GM12878 (cell line): ENCODE results near the gene S1PR1. TPM values are rescaled to one million over a fixed set of nuclear protein-coding genes. Genes with fewer than 3 reads are reported as not detected.

ENCODE experiments used
- ATAC-seq: fragments of 200-7000 bp; cut with Tn5 transposase; 3 replicates; pipeline ENCODE4 v1.9.1; 2020; ENCODE audit warnings: mild to moderate bottlenecking, moderate library complexity
- BruUV-seq: library from RNA; stranded (reverse); fragments of 400-500 nt; replicated peaks from 2 replicates; lab custom pipeline; 2021; lab: Mats Ljungman, UMichigan
- CTCF ChIA-PET: fragments of 300-600 bp; sonication (Branson Sonifier 250); formaldehyde crosslinking; extraction: SDS; loops from one replicate; lab custom pipeline; 2021; ENCODE audit warnings: inconsistent platforms; lab: Yijun Ruan, JAX
- POLR2A ChIA-PET: fragments of 350-600 bp; formaldehyde crosslinking; extraction: SDS; loops from one replicate; lab custom pipeline; 2021; ENCODE audit warnings: inconsistent platforms; lab: Charles Lee
- RAD21 ChIA-PET: fragments of 300-600 bp; sonication (Branson Sonifier 250); formaldehyde crosslinking; loops from one replicate; lab custom pipeline; 2023; ENCODE audit warnings: antibody characterized with exemption; ENCODE audit not compliant: unreplicated experiment; lab: Charles Lee
- SMC1A ChIA-PET: fragments of 300-600 bp; sonication (Branson Sonifier 250); formaldehyde crosslinking; loops from one replicate; lab custom pipeline; 2023; ENCODE audit not compliant: unreplicated experiment, uncharacterized antibody; lab: Charles Lee
- DNase-seq: peaks from one replicate; pipeline ENCODE4 v3.0.0-alpha.2; 2011; ENCODE audit warnings: low read depth, low spot score
- FAIRE-seq: peaks from 3 replicates; lab custom pipeline; 2011; peaks lifted over from hg19 to GRCh38; lab: Jason Lieb, UNC
- H2AFZ ChIP-seq: 2 replicates; pipeline ENCODE4 v1.6.0; 2011; ENCODE audit warnings: low read depth, low read length, control low read depth; ENCODE audit not compliant: control insufficient read depth
- H3K27ac ChIP-seq: 2 replicates; pipeline ENCODE4 v1.5.1; 2011; ENCODE audit warnings: control low read depth; ENCODE audit not compliant: control insufficient read depth, insufficient read depth
- H3K27me3 ChIP-seq, 2 experiments: replicated peaks in 1 of 2; 2 replicates each; pipeline versions ENCODE4 v1.6.0 to v1.6.1; 2011; ENCODE audit warnings: low read length in 1 of 2; ENCODE audit not compliant: control insufficient read depth in 2 of 2, insufficient read depth in 2 of 2
- H3K36me3 ChIP-seq, 2 experiments: 2 replicates each; pipeline ENCODE4 v1.5.1; 2011; ENCODE audit warnings: low read length in 1 of 2; ENCODE audit not compliant: control insufficient read depth in 2 of 2, insufficient read depth in 2 of 2
- H3K4me1 ChIP-seq: 2 replicates; pipeline ENCODE4 v1.6.1; 2011; ENCODE audit warnings: mild to moderate bottlenecking, low read length, moderate library complexity, mixed read lengths; ENCODE audit not compliant: control insufficient read depth, insufficient read depth
- H3K4me2 ChIP-seq: 2 replicates; pipeline ENCODE4 v1.6.0; 2011; ENCODE audit warnings: control low read depth; ENCODE audit not compliant: control insufficient read depth, insufficient read depth
- H3K4me3 ChIP-seq: fragments of 200-600 bp; sonication (generic); 2 replicates; pipeline ENCODE4 v1.5.1; 2016
- H3K79me2 ChIP-seq: 2 replicates; pipeline ENCODE4 v1.6.0; 2011; ENCODE audit warnings: low read length; ENCODE audit not compliant: control insufficient read depth, insufficient read depth
- H3K9ac ChIP-seq: 2 replicates; pipeline ENCODE4 v1.8.0; 2011; ENCODE audit warnings: low read length, control low read depth, mixed read lengths; ENCODE audit not compliant: control insufficient read depth, insufficient read depth
- H3K9me3 ChIP-seq: replicated peaks from 3 replicates; pipeline ENCODE4 v1.5.1; 2011; ENCODE audit warnings: mild to moderate bottlenecking, low read length; ENCODE audit not compliant: control insufficient read depth, insufficient read depth
- H4K20me1 ChIP-seq: 2 replicates; pipeline ENCODE4 v1.6.0; 2011; ENCODE audit not compliant: control insufficient read depth, insufficient read depth
- E2F8 ChIP-seq: fragments of 450-650 bp; IDR thresholded peaks from 2 replicates; pipeline ENCODE4 v1.6.1; 2018; ENCODE audit warnings: mild to moderate bottlenecking, low read depth, moderate library complexity; ENCODE audit not compliant: partially characterized antibody
- ZSCAN29 ChIP-seq: fragments of 450-650 bp; IDR thresholded peaks from 2 replicates; pipeline ENCODE4 v1.6.1; 2017; ENCODE audit warnings: mild to moderate bottlenecking, moderate library complexity
- WGBS: methylation state at CpG from one replicate; pipeline ENCODE4 v1.1.6; 2016; ENCODE audit warnings: low lambda C conversion rate; ENCODE audit not compliant: insufficient replicate concordance, insufficient coverage; ENCODE audit errors: missing lambda C conversion rate; 5-methylcytosine and 5-hydroxymethylcytosine counted together
- in situ Hi-C: fragments of 300-500 bp; cut with MboI; formaldehyde crosslinking; loops from 9 replicates; pipeline ENCODE4 v1.14.3; 2018; ENCODE audit warnings: mixed read lengths
- intact Hi-C: fragments of 100-400 bp; cut with micrococcal nuclease; formaldehyde crosslinking; loops from one replicate; pipeline ENCODE4 v1.14.2; 2022; ENCODE audit not compliant: unreplicated experiment
- polyA plus RNA-seq, 11 experiments: library from polyadenylated mRNA; depleted of rRNA in 4 of 11; unstranded in 6 of 11; stranded (reverse) in 5 of 11; fragments of >200 nt; fragmentation: Nextera tagmentation in 4 of 11; fragmentation: Illumina TruSeq in 1 of 11; extraction: Ambion mirVana in 4 of 11; extraction: Trizol in 1 of 11; gene quantifications; 1 replicate in 1 of 11; 2 replicates in 10 of 11; pipeline versions ENCODE4 v1.2.1 to v1.2.3, GENCODE V29; 2011 to 2016; ENCODE audit warnings: inconsistent platforms in 2 of 11, missing spikeins in 2 of 11, low read depth in 1 of 11
- total RNA-seq, 4 experiments: library from RNA; depleted of rRNA in 3 of 4; stranded (reverse); fragments of >200 nt in 3 of 4; fragmentation: Illumina TruSeq in 1 of 4; extraction: Trizol in 1 of 4; gene quantifications; 2 replicates each; pipeline versions ENCODE4 v1.2.1 to v1.2.3, GENCODE V29; 2013 to 2021

S1PR1 gene
- total and polyA plus RNA-seq, 10 of the 15 experiments (the other 5 are each of a cell fraction or from before 2014, with no cell fraction given) = 3.8 to 59.4 (median 30.7) TPM

GRCh38 chr1:101250222-101250621, 13.4 kb downstream of the S1PR1 start:
- no peaks in the 10 kb centered on the region for H3K79me2 ChIP-seq
- FAIRE-seq (no peak), DNase-seq (no peak), ATAC-seq (no peak)
- H3K9me3 ChIP-seq = no peaks in the 10 kb centered on the region; the same call in 2 of the 3 replicates
- ChIA-PET RAD21 (interaction anchor here (1.5 to 2.1 kb wide), 2 partner anchors 14 to 38 kb away, joined by 6 to 9 read pairs; no protein-coding TSS in a partner anchor), CTCF (interaction anchor here (5.0 to 5.5 kb wide), 2 partner anchors 11 to 39 kb away, joined by 48 to 58 read pairs; no protein-coding TSS in a partner anchor), SMC1A (interaction anchor here (1.0 to 3.8 kb wide), 3 partner anchors 10 to 129 kb away, joined by 3 to 34 read pairs (median 21); no protein-coding TSS in a partner anchor), POLR2A (no interaction called here)
- no peak overlapping the region for H3K4me3 ChIP-seq
- BruUV-seq = no TSS peak
- no peak overlapping the region for H3K27ac ChIP-seq
- in situ Hi-C loops (no loop called here), intact Hi-C loops (no loop called here)
- H3K36me3 ChIP-seq = no peaks in the 10 kb centered on the region
- no peak overlapping the region for H3K9ac ChIP-seq
- WGBS = 84% methylated on average over 3 of the region's 3 CpGs
- H3K27me3 ChIP-seq = no peaks in the 10 kb centered on the region
- H3K4me1 ChIP-seq = peaks cover 31% of the 10 kb centered on the region
- H4K20me1 ChIP-seq = no peaks in the 10 kb centered on the region
- no peak overlapping the region for H2AFZ ChIP-seq
- no peak for TF ChIP-seq ZSCAN29
- no peak for TF ChIP-seq E2F8
- no peak overlapping the region for H3K4me2 ChIP-seq
